HG02852 (cell line): ENCODE measurements around the gene LRRC70.

Experiments used
- ATAC-seq: cut with Tn5 transposase; IDR thresholded peaks from one replicate; pipeline ENCODE4 v1.9.1; 2021; ENCODE audit warnings: mild to moderate bottlenecking, moderate library complexity; ENCODE audit not compliant: unreplicated experiment

LRRC70 gene

GRCh38 chr5:62572918-62573514 lies 5.6 kb upstream of the LRRC70 start:
- no peak for ATAC-seq

GRCh38 chr5:62574599-62574998 lies 4.0 kb upstream of the LRRC70 start:
- peak; percentile 74 for ATAC-seq

GRCh38 chr5:62575066-62575465 lies 3.6 kb upstream of the LRRC70 start:
- no peak for ATAC-seq

- no peak for ATAC-seq
Observed at GRCh38 chr5:62575489-62575888, 3.1 kb upstream of the LRRC70 start.

GRCh38 chr5:62576570-62577170 lies 1.9 kb upstream of the LRRC70 start:
- no peak for ATAC-seq

GRCh38 chr5:62577488-62577887 lies 1.1 kb upstream of the LRRC70 start:
- no peak for ATAC-seq

GRCh38 chr5:62579761-62580160 lies 1.1 kb downstream of the LRRC70 start:
- no peak for ATAC-seq

GRCh38 chr5:62581836-62582597 lies 3.4 kb downstream of the LRRC70 start:
- no peak for ATAC-seq

- ATAC-seq = no peak
Observed at GRCh38 chr5:62584391-62584790, 5.8 kb downstream of the LRRC70 start.

- no peak for ATAC-seq
Observed at GRCh38 chr5:62585306-62585705, 6.7 kb downstream of the LRRC70 start.

GRCh38 chr5:62585751-62586150 lies 7.1 kb downstream of the LRRC70 start:
- no peak for ATAC-seq

GRCh38 chr5:62587737-62588136 lies 9.1 kb downstream of the LRRC70 start:
- ATAC-seq = no peak

- no peak for ATAC-seq
Observed at GRCh38 chr5:62588668-62589067, 10.0 kb downstream of the LRRC70 start.

GRCh38 chr5:62589504-62589903 lies 10.9 kb downstream of the LRRC70 start:
- ATAC-seq = no peak

- ATAC-seq = no peak
Observed at GRCh38 chr5:62590387-62590786, 11.8 kb downstream of the LRRC70 start.

GRCh38 chr5:62592558-62592957 lies 13.9 kb downstream of the LRRC70 start:
- no peak for ATAC-seq

- ATAC-seq = no peak
Observed at GRCh38 chr5:62593331-62593730, 14.7 kb downstream of the LRRC70 start.

- ATAC-seq = no peak
Observed at GRCh38 chr5:62594364-62594984, 15.9 kb downstream of the LRRC70 start.

- no peak for ATAC-seq
Observed at GRCh38 chr5:62596096-62596495, 17.5 kb downstream of the LRRC70 start.

GRCh38 chr5:62596691-62597090 lies 18.1 kb downstream of the LRRC70 start:
- no peak for ATAC-seq

- ATAC-seq = no peak
Observed at GRCh38 chr5:62597314-62597713, 18.7 kb downstream of the LRRC70 start.
